Neural crest cell (in vitro differentiated cells): Measurements from ENCODE around the gene PAX2. TPM values are rescaled to one million over a fixed set of nuclear protein-coding genes. Genes with fewer than 3 reads are reported as not detected.

Experiments
- DNase-seq: peaks from one replicate; pipeline ENCODE4 v3.0.0; 2021; ENCODE audit warnings: low read depth, mixed read lengths, low spot score
- H3K27ac Mint-ChIP-seq: one replicate; pipeline ENCODE4 v1.8.0; 2021; ENCODE audit warnings: mild to moderate bottlenecking, mixed read lengths; ENCODE audit not compliant: unreplicated experiment
- H3K27me3 Mint-ChIP-seq: 2 replicates; pipeline ENCODE4 v1.8.0; 2021; ENCODE audit warnings: low read depth, mild to moderate bottlenecking, mixed read lengths
- H3K36me3 Mint-ChIP-seq: 2 replicates; pipeline ENCODE4 v1.8.0; 2021; ENCODE audit warnings: low read depth, mild to moderate bottlenecking, mixed read lengths
- H3K4me1 Mint-ChIP-seq: 2 replicates; pipeline ENCODE4 v1.8.0; 2021; ENCODE audit warnings: mixed read lengths
- H3K4me3 Mint-ChIP-seq: one replicate; pipeline ENCODE4 v1.8.0; 2021; ENCODE audit warnings: mild to moderate bottlenecking, mixed read lengths
- H3K9me3 Mint-ChIP-seq: 2 replicates; pipeline ENCODE4 v1.8.0; 2021; ENCODE audit warnings: mixed read lengths
- total RNA-seq: library from RNA; stranded (reverse); gene quantifications from 2 replicates; pipeline ENCODE4 v1.2.1, GENCODE V29; 2021
- TF ChIP-seq, protein P1 (sequence below): fragments of 200-600 bp; sonication (generic); conservative IDR thresholded peaks from 2 replicates; pipeline ENCODE4 v1.5.0; 2021; ENCODE audit warnings: antibody characterized with exemption, mild to moderate bottlenecking

PAX2 gene
- total RNA-seq, 1 donor from 2014 or later: 1.5 TPM

DNA sequence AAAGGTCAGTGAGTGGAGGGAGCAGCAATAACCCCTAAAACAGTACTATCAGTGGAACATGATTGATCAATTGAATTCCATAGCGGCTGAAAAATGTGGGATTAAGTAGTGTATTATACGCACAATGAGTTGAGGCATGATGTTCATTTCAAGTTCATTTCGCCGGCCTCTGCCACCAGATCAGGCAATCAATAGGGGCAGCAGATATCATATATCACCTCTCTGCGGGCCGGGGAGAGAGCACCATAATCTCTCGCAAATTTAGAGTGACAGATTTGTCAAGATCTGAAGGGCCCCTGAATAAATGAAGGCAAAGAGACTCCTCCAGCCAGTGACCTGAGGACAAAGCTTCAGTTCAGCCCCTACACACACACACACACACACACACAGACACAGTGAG lies 58.5 kb downstream of the PAX2 start:
- H3K36me3 Mint-ChIP-seq: no peaks in the 10 kb centered on the region
- no peaks in the 10 kb centered on the region for H3K9me3 Mint-ChIP-seq
- no peak overlapping the region for H3K4me3 Mint-ChIP-seq
- TF ChIP-seq, protein P1, sequence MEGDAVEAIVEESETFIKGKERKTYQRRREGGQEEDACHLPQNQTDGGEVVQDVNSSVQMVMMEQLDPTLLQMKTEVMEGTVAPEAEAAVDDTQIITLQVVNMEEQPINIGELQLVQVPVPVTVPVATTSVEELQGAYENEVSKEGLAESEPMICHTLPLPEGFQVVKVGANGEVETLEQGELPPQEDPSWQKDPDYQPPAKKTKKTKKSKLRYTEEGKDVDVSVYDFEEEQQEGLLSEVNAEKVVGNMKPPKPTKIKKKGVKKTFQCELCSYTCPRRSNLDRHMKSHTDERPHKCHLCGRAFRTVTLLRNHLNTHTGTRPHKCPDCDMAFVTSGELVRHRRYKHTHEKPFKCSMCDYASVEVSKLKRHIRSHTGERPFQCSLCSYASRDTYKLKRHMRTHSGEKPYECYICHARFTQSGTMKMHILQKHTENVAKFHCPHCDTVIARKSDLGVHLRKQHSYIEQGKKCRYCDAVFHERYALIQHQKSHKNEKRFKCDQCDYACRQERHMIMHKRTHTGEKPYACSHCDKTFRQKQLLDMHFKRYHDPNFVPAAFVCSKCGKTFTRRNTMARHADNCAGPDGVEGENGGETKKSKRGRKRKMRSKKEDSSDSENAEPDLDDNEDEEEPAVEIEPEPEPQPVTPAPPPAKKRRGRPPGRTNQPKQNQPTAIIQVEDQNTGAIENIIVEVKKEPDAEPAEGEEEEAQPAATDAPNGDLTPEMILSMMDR: no peak
- no peak for DNase-seq
- peaks cover 81% of the 10 kb centered on the region for H3K27me3 Mint-ChIP-seq
- no peak overlapping the region for H3K27ac Mint-ChIP-seq
- H3K4me1 Mint-ChIP-seq: peaks cover 34% of the 10 kb centered on the region

DNA sequence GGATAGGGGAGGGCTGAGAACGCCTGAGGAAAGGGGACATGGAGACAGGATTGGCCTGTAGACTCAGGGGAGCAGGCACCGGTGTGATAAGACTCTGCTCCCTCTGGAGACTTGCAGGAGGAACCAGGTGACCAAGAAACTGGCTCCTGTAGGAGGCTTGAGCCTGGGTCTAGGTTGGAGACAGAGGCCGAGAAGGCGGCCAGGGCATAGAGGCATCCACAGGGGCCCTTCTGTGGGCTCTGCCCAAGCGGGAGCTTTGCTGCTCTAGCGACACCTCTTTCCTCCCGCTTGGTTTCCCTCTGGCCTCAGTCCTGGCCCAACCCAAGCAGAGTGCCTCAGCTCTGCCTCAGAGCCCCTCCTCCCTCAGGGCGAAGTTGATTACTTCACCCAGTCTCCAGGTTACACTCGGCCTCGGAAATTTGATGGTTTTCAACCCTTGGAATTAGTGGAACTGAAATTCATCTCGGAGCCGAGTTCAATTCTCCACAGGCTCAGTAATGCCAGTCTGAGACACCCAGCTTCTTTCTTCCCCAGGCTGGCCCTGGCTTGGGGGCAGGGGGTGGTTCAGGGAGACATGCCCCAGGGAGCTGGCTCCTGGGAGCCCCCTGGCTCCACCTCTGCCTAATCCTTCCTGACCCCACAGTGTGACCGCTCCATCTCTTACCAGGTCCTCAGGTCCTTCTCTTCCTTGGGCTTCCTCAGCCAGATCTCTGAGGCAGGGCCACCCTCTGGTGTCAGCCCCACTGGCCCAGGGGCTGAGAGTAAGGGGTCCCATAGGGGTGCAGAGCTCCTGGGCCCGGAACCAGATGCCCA lies 60.4 kb downstream of the PAX2 start:
- TF ChIP-seq, protein P1: no peak
- no peak overlapping the region for H3K27ac Mint-ChIP-seq
- peaks cover 36% of the 10 kb centered on the region for H3K4me1 Mint-ChIP-seq
- no peak for DNase-seq
- no peak overlapping the region for H3K4me3 Mint-ChIP-seq
- H3K27me3 Mint-ChIP-seq: peaks cover 80% of the 10 kb centered on the region
- no peaks in the 10 kb centered on the region for H3K9me3 Mint-ChIP-seq
- no peaks in the 10 kb centered on the region for H3K36me3 Mint-ChIP-seq

DNA sequence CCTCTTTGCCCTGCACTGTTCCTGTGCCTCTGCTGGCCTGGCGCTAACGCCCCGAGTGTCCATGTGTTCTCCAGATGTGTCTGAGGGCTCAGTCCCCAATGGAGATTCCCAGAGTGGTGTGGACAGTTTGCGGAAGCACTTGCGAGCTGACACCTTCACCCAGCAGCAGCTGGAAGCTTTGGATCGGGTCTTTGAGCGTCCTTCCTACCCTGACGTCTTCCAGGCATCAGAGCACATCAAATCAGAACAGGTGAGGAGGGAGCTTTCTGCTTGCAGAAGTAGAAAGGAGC lies 60.9 kb downstream of the PAX2 start:
- Mint-ChIP-seq H3K9me3 (no peaks in the 10 kb centered on the region), H3K4me3 (no peak overlapping the region), H3K36me3 (no peaks in the 10 kb centered on the region), H3K27ac (no peak overlapping the region), H3K27me3 (peaks cover 81% of the 10 kb centered on the region), H3K4me1 (peaks cover 36% of the 10 kb centered on the region)
- TF ChIP-seq, protein P1: no peak
- DNase-seq: no peak

DNA sequence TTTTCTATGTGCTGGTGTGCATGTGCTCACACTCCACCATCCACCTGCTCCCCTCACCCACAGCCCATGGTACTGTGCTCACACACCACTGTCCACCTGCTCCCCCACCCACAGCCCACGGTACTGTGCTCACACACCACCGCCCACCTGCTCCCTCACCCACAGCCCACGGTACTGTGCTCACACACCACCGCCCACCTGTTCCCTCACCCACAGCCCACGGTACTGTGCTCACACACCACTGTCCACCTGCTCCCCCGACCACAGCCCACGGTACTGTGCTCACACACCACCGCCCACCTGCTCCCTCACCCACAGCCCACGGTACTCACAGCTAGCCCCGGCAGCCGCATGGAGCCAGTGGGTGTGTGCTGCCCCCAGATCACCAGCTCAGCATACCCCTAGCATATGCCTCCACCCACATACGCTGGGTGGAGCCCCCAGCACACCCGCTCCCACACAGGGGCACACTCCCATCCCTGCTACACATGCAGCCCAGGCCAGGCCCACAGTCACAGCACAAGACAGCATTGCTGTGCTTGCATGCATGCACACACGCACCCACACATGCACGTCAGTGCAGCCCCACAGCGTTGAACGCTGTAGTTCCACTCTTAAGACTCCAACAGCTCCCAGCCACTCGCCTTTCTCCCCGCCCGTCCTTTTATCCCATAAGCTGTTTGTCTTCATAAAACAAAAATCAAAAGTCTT lies 62.0 kb downstream of the PAX2 start:
- peaks cover 36% of the 10 kb centered on the region for H3K4me1 Mint-ChIP-seq
- H3K9me3 Mint-ChIP-seq: no peaks in the 10 kb centered on the region
- H3K4me3 Mint-ChIP-seq: no peak overlapping the region
- TF ChIP-seq, protein P1: no peak
- no peaks in the 10 kb centered on the region for H3K36me3 Mint-ChIP-seq
- peak overlapping the region; percentile 77 for H3K27ac Mint-ChIP-seq
- peaks cover 84% of the 10 kb centered on the region for H3K27me3 Mint-ChIP-seq
- no peak for DNase-seq

DNA sequence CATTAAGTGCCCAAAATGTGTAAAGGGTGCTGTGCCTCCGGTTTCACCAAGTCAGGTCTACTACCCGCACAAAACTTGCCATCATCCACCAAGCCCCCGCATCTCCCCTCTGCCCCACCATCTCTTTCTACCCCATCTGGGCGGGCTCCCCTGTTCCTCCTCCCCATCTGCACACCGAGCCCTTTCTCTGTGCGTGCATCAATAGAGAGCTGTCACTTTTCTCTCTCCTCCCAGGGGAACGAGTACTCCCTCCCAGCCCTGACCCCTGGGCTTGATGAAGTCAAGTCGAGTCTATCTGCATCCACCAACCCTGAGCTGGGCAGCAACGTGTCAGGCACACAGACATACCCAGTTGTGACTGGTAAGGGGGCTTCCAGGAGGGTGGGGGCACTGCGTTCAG lies 63.5 kb downstream of the PAX2 start:
- peaks cover 84% of the 10 kb centered on the region for H3K27me3 Mint-ChIP-seq
- H3K4me3 Mint-ChIP-seq: no peak overlapping the region
- no peak overlapping the region for H3K27ac Mint-ChIP-seq
- peaks cover 25% of the 10 kb centered on the region for H3K4me1 Mint-ChIP-seq
- no peaks in the 10 kb centered on the region for H3K9me3 Mint-ChIP-seq
- no peak for DNase-seq
- H3K36me3 Mint-ChIP-seq: no peaks in the 10 kb centered on the region
- TF ChIP-seq, protein P1: no peak
